ENCODE data around the gene ERICH6B.

ERICH6B gene

DNA sequence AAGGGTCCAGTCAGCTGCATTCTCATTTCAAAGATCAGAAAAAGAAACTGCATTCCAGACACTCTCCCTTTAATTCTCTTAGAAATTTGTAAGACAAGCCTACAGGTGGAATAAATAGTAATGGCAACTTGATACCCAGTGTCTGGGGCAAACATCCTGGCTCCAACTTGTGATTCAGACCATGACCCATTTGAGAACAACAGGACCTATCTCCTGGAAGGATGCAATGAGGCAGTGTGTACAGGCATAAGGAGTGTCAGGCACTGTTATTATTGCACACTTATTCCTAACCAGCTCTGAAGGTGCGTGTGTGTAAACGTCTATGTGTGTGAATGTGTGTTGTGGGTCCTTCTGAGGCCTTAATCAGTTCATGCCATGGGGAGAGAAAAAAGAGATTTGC is 13.9 kb downstream of the ERICH6B start:
- DNase-seq (ENCODE audit: low spot score): no peak

DNA sequence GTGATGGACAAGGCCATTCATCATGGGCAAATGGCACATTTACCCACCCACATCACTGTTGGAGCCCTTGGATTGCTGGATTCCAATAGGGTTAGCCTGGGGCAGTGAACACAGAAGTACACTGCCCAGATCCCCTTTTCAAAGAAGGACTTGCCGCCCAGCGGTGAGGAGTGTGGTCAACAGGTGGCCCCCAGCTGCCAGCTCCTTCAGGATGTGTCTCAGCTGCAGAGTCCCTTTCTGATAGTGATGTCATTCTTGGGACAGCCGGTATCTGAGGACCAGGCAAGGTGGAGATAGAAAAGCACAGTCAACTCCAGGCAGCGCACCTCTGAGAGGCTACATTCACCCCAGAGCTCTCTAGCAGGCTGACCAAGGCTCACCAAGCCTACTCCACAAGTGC is 16.9 kb downstream of the ERICH6B start:
- no peak for DNase-seq (ENCODE audit: low spot score)

DNA sequence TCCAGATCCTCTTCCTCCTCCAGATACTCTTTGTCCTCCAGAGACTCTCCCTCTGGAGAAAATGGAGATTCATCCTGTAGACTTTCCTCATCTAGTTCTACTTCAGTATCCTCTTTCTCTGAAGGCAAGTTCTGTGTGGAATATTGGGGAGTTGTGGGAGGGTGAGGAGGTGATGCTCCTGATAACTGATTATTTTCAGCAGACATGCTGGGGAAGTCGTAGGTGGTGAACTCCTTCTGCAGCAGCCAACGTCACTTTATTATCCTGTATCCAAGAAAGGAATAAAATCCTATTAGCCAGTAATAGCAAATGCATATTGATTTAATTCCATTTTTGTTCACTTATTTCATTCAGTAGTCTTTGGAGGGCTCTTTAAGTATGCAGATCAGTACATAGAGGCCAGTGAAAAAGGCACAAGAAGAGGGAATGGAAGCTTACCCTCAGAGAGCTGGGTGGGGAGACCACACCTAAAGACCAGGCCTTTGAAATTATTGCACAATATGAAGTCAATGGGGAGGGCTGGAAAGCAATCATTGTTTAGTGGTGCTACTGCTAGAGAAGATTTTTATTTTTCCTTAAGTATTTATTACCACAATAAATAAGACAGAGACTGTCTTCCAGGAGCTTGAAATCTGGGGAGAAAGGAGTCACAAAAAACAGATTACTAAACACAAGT is 18.6 kb downstream of the ERICH6B start:
- no peak for DNase-seq (ENCODE audit: low spot score)

DNA sequence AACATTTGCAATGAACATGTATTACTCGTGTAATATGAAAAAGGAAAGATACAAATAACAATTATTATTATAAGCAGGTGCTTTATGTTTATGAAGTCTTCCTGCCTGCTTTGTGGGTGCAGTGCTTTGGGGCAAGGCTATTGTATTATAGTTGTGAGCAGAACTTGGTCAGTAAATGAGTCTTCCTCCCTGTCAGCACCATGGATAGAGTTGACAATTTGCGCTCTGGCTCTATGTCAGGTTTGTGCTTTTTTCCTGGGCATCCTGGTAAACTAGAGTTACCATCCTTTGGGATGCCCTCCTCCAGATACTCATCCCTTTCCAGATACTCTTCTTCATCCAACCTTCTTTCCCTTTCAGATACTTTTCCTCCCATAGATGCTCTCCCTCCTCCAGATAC is 19.6 kb downstream of the ERICH6B start:
- no peak for DNase-seq (ENCODE audit: low spot score)

DNA sequence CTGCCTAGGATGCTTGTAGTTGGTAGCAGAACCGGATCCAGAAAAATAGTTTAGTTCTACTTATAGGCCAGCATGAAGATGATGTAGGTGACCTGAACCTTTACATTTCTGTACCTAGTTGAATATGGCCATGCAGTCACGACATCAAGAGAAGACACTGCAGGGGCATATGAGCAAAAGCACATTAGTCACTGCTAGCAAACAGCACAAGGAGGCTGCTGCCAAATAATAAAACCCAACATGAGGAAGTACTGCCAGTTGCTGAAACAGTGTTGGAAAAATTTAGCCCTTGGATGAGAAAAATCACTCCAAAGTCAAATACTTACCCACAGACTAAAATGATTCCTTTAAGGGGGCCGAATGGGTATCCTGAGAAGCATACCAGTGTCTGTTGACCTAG is 20.8 kb downstream of the ERICH6B start:
- DNase-seq (ENCODE audit: low spot score): no peak

DNA sequence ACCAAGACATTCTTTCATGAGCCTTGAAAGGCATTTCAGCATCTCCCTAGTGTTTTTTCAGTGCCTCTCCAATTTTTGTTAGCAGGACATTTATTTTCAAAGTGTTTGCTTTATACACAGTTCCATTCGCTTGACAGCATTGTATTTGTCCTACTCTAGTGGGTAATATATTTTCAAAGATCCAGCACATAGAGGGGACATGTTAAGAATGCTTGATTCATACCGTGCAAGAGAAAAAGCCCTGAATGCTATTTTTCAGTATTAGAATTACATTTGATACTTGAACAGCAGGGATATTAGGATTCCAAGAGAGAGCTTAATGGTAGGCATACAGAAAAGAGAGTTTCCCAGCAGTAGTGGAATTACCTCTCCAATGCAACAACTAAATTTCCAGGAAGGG is 21.3 kb downstream of the ERICH6B start:
- DNase-seq (ENCODE audit: low spot score): no peak

DNA sequence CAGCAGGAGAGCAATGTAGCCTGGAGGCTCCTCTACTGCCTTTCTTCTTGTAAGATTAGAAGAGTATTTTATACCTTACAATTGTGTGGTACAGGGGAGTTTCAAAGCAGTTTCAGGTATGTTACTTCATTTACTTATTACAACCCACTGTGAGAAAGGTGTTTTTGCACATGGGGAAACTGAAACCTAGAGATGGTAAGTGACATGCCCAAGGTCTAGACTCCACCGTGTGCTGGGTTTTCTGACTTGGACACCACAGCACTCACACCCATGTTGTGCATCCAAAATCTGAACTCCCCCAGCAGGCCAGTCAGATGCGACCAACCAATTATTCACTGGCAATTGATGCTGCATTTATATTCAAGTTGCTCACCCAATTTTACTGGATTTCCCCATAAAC is 22.8 kb downstream of the ERICH6B start:
- DNase-seq (ENCODE audit: low spot score): no peak

DNA sequence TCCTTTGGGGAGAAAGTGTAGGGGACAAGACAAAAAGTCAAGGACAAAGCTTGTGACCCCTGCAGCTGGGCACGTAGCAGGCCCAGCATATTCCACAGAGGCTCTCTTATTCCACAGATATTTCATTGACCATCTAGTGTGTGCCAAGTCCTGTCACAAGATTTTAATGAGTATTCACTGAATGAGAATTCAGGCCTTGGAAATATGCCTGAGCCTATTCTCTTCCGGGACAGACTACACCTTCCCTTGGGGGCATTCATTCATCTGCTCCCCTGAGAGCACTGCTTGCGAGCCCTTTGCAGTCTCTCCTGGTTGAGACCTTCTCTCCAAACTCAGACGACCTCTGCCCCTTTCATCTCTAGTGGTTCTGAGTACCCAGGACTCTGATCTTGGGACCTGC is 25.5 kb downstream of the ERICH6B start:
- no peak for DNase-seq (ENCODE audit: low spot score)

DNA sequence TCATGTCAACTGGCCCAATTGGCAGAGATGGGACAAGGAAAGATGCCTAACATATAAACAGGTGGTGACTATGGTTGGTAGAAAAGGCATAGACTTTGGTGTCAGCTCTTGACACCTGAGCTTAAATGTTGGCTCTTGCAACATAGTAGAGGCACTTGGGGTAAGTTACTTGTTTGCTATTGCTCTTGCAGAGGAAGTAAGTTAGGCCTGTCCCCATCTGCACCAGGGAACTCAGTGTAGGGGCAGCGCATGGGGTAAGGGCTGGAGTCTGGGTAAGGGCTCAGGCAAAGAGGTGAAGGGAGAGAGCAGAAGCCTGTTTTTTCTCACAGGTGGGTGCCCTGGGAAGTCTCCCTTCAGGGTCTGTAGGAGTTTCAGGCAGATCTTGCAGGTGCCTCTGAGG is 27.6 kb downstream of the ERICH6B start:
- DNase-seq (ENCODE audit: low spot score): no peak

DNA sequence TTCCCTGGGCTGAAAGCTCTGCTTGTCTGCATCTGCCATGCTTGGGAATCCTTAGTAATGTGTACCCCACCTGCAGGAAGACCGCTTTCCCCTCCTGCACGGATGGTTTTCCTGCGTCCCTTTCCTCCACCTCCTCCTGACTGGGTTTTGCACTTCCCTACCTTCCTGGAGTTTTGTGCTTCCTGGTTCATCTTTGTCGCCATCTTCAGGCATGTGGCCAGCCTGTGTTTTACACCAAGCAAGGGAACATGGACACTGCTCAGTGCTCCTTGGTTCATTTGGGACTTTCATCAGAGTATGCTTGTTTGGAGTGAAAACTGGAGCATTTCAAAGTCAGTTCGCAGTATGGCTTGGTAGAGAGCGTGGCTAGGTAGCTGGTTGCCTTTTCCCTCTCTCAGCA is 30.7 kb downstream of the ERICH6B start:
- no peak for DNase-seq (ENCODE audit: low spot score)

DNA sequence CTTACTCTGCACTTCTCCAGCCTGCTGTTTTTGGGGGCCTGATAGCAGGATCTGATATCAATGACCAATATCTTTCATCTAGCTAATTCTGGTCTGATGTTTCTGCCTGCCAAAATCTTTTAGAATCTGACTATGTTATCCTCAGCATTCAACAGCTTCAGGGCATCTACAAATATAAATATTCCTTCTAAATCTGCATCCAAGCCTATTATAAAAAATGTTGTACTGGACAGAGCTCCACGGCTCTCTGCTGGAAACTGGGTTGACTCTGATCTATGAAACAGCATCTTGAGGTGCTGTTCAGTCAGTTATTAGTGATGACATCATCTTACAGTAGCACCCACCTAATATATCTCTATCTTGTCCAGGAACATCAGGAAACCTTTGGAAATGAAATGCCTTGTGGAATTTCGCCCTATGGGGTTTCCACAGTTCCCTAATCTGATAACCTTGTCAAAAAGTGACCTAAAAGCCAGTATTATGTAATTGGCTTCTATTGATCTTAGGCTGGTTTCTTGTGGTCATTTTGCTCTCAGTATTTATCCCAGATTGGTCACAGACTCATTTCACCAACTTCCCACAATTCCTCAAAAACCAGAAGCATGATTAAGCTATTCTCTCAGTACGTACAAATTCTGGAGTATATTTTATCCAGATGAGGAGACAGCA is 33.0 kb downstream of the ERICH6B start:
- no peak for DNase-seq (ENCODE audit: low spot score)

DNA sequence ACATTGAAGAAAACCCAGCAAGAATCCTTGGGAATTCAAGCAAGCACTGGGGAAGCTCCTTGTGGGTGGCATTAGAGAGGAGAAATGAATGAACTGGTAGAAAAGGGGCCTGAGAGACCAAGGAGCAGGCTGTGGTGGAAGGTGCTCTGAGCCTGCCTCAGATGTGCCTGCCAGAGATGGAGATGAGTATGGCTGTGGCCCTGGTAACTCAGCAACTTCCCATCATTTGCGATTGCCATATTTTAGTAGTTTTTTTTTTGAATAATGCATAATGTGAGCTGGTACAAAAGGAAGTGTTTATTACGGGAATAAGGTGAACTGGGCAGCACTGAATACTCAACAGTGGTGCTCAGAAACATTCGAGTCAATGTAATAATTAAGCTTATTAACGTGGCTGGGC is 39.1 kb downstream of the ERICH6B start:
- DNase-seq (ENCODE audit: low spot score): no peak

DNA sequence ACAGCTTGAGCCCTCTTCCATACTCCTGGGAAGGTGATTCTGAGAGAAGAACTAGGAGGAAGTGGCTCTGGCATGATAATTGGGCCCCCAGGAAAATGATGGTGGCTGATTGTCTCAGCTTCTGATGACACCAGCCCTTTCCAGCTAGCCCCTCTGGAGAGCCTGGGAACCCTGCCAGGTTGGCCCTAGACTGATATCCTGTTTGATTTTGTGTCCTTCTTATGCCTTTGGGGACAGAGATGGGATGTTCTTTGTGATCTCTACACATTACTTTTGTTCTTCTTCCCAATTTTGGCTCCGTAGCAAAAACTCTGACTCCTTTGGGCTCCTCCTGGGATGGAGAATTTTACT is 39.7 kb downstream of the ERICH6B start:
- no peak for DNase-seq (ENCODE audit: low spot score)

DNA sequence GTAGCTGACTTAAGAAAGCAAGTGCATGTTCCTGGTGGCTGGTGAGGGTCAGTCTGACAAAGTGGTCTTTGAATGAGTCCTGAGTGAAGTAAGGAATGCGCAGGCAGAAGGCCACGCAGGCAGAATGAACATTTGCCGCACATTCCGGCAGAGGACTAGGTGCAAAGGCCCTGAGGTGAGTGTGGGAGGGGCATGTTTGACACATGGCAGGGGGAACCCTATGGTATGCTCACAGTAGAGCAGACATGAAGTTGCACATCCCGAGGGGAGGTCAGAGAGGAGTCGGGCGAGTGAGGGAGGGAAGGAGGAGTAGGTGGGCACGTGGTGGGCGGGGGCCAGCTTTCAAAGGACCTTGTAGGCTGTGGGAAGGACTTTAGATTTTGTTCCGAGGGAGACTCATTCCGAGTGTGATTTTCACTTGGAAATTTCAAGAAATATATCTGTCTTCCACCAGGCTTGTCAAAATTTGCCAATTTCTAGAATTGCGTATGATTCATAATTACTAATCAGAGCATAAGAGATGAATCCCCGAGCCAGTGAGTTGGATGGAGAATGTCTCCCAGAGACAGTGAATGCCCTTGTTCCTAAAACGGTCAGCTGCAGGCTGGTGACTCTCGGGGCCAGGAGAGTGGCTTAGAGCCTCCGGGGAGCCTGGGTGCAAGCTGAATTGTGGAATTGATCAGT is 40.3 kb downstream of the ERICH6B start:
- DNase-seq (ENCODE audit: low spot score): no peak

DNA sequence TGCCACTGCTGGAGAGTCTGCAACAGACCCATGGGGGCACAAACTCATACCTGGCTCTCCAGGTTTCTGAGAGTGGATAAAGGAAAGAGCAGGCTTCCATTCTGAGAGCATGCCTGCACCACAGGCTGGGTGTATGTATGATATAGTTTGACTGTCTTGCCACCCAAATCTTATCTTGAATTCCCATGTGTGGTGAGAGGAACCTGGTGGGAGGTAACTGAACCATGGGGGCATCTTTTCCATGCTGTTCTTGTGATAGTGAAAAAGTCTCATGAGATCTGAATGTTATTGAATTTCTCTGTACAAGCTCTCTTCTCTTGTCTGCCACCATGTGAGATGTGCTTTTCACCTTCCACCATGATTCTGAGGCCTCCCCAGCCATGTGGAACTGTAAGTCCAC is 50.2 kb downstream of the ERICH6B start:
- DNase-seq (ENCODE audit: low spot score): no peak

DNA sequence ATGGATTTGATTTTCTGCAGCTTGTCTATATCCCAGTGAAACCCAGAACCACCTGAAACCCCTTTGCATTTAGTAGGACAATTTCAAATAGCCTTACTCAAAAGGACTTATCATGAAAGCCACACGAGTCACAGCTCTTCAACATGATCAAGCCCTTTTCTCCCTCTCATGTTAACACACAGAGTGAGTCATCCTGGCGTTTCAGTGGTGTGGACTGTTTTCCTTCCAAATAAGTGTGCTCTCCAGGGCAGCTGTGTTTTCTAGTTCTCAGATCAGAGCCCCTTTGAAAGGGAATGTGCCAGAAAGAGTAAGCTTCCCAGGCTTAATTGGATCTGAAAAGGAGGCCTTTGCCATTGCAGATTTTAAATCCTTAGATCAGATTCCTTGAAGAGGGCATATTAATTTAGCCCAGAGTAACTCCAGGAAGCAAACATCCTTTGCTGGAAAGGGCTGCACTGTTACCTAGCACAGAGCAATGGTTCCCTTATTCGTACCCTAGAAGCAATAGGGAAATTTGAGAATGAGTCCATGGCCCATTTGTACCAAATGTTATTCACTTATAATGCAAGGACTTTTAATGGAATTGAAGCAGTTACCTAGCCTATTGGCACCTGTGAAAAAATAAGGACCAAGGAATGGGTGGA is 51.3 kb downstream of the ERICH6B start:
- no peak for DNase-seq (ENCODE audit: low spot score)

DNA sequence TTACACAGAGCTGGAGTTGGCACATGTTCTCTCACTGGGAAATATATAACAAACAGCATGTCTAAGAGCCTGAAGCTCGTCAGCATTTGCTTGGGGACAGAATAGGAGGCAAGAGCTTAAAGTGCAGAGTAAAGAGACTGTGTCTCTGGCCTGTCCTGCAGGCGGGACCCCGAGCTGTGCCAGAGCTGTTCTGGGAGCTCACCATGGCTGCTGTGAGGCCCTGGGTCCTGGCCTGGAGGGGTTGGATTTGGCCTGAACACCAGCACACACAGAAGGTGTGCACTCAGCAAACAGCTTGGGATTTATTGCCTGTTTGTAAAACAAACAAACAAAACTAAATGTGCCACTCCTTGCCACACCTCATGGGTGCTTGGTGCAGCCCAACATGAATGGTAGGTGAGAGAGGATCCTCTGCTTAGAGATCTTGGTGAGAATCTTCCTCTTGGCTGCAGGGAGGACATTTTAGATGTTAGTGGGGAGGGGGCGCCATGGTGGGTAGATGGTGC is 60.9 kb downstream of the ERICH6B start:
- DNase-seq (ENCODE audit: low spot score): no peak

DNA sequence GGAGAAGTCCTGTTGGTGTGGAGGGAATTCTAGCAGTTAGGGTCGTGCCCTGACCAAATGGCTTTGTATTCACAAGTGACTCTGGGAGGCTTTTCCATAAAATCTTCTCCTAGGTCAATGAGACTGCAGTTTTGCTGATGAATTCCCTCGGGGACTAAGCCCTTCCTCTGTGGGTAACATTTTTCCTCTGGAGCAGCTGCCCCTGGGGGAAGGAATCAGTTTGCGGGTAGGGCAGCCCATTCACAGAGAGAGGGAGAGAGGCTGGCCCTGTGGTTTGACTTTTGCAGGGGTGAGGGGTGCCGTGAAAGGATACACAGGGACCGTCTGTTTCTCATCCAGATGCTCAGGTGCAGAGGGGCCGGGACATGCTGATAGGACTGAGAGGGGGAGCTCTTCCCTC is 67.3 kb downstream of the ERICH6B start:
- no peak for DNase-seq (ENCODE audit: low spot score)

DNA sequence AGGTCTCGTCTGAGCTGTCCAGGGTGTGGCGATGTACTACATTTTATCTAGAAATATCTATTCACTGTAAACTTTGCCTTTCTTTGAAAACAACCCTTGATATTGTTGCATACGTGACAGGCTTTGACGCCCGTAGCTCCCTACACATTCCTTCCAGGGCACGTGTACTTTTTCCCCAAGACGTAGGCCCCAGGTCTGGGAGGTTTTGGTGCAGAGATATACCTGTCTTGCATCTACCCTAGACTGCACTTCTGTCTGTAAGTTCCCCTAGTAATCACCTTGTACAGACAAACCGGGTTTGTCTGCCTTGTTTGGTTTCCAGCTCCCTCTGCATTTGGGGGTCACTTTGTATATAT is 69.2 kb downstream of the ERICH6B start:
- no peak for DNase-seq (ENCODE audit: low spot score)

DNA sequence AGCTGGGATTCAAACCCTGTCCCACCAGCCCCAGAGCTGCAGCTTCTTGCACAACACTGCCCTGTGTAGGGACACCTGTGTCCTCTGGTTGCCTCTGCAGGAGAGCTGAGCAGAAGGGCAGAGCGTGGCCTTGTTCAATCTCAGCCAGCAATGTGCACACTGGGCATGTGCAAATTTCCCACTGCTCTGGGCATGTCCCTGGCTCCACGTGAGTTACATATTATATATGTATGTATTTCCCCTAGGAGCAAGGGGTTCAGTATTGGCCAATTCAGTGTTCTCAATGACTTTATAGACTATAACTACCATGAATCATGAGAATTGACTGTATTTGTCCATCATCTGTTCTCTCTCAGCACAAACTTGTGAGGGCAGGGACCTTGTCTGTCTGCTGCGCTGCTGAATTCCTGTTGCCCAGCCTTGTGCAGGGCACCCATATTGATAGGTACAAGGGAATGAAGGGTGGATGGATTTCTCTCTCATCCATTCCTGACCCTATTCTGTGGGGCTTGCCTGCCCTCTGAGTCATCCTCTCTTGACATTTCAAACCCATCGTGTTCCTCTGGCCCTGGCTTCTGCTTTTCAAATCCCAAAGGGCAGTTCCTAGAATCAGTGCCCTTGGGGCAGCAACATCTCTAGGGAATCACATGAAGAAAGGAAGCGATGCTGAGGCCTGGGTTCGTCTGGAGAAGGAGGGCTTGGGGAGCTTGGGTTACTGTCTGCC is 69.7 kb downstream of the ERICH6B start:
- DNase-seq (ENCODE audit: low spot score): no peak

DNA sequence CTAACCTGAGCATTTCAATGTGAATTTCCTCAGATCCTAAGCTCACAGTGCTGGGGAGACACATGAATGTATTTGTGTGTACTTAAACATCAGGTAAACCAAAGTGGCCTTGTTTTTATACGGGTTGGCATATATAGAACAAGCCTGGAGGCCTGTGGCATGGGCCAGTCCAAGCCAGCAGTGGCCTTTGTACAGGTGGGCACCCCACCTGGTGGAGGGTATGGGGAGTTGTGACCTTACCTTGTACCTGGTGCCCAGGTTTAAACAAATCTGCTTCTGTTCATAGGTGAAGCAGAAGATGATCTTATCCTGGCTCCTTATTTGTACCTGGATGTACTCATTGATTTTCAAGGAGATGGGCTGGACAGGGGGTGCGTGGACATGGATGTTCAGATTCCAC is 71.0 kb downstream of the ERICH6B start:
- DNase-seq (ENCODE audit: low spot score): no peak

DNA sequence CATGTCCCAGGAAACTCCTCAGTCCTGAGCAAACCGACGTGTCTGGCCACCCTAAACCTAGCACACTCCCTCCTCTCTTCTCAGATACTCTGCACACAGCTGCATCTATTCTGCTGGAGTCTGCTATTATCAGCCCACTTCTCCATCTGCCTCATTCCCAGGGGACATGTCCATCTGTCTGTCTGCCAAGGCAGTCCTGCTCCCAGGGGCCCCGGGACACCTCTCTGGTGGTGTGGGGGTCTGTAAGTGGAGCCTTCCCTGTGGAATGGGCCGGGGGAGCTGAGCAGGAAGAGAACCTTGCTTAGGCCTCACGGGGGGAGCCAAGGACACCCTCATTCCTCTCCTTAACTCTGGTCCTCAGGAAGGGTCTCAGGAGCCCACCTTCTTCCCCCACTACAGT is 72.7 kb downstream of the ERICH6B start:
- no peak for DNase-seq (ENCODE audit: low spot score)
